ENCODE results near the gene MT1HL1. TPM values are rescaled to one million over a fixed set of nuclear protein-coding genes. Genes with fewer than 3 reads are reported as not detected.

Gene MT1HL1
- total RNA-seq, 4 donors from 2014 or later = not detected

- TF ChIP-seq CTCF (IDR thresholded peaks at IDR 0.05) = no peak
- Histone ChIP-seq H3K27me3 (no peaks in the 10 kb centered on the region), H3K36me3 (no peaks in the 10 kb centered on the region), H3K27ac (no peak overlapping the region), H3K4me1 (no peaks in the 10 kb centered on the region), H3K9me3 (no peaks in the 10 kb centered on the region), H3K4me3 (no peak overlapping the region)
- intact Hi-C loops (cut with DNase I; ENCODE audit: low total_unique reads) = no loop called here
- DNase-seq = no peak
Measured at GRCh38 chr1:237003516-237003915, 725 bp downstream of the MT1HL1 start.

DNA sequence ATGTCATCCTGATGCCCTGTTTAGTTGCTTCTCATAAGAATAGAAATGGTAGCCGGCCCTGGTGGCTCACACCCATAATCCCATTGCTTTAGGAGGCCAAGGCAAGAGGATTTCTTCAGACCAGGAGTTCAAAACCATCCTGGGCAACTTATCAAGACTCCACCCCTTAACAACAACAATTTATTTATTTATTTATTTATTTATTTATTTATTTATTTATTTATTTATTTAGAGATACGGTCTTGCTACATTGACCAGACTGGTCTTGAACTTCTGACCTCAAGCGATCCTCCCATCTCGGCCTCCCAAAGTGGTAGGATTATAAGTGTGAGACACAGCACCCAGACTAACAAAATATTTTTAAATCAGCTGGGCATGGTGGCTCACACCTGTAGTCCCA lies 4.0 kb downstream of the MT1HL1 start:
- no peak overlapping the region for H3K27ac ChIP-seq
- H3K4me3 ChIP-seq = no peak overlapping the region
- intact Hi-C loops (cut with DNase I; ENCODE audit: low total_unique reads) = no loop called here
- no peaks in the 10 kb centered on the region for H3K9me3 ChIP-seq
- DNase-seq = no peak
- H3K4me1 ChIP-seq = no peaks in the 10 kb centered on the region
- TF ChIP-seq POLR2A (IDR thresholded peaks at IDR 0.05) (no peak), CTCF (IDR thresholded peaks at IDR 0.05) (no peak)
- no peaks in the 10 kb centered on the region for H3K27me3 ChIP-seq
- H3K36me3 ChIP-seq = no peaks in the 10 kb centered on the region

GRCh38 chr1:236998546-236998945 lies 5.7 kb downstream of the MT1HL1 start:
- Histone ChIP-seq H3K9me3 (no peaks in the 10 kb centered on the region), H3K4me3 (no peak overlapping the region), H3K36me3 (no peaks in the 10 kb centered on the region), H3K4me1 (no peaks in the 10 kb centered on the region), H3K27ac (no peak overlapping the region), H3K27me3 (no peaks in the 10 kb centered on the region)
- intact Hi-C loops (cut with DNase I; ENCODE audit: low total_unique reads) = no loop called here
- DNase-seq = no peak
- TF ChIP-seq POLR2A (IDR thresholded peaks at IDR 0.05) (no peak), CTCF (IDR thresholded peaks at IDR 0.05) (no peak)

GRCh38 chr1:236997882-236998281 lies 6.4 kb downstream of the MT1HL1 start:
- intact Hi-C loops (cut with DNase I; ENCODE audit: low total_unique reads) = no loop called here
- Histone ChIP-seq H3K36me3 (no peaks in the 10 kb centered on the region), H3K27me3 (no peaks in the 10 kb centered on the region), H3K4me1 (no peaks in the 10 kb centered on the region), H3K27ac (no peak overlapping the region), H3K9me3 (no peaks in the 10 kb centered on the region), H3K4me3 (no peak overlapping the region)
- TF ChIP-seq POLR2A (IDR thresholded peaks at IDR 0.05) = no peak
- TF ChIP-seq CTCF (IDR thresholded peaks at IDR 0.05) = no peak
- no peak for DNase-seq

GRCh38 chr1:236997361-236997760 lies 6.9 kb downstream of the MT1HL1 start:
- TF ChIP-seq CTCF (IDR thresholded peaks at IDR 0.05) (no peak), POLR2A (IDR thresholded peaks at IDR 0.05) (no peak)
- Histone ChIP-seq H3K27me3 (no peaks in the 10 kb centered on the region), H3K4me1 (no peaks in the 10 kb centered on the region), H3K27ac (no peak overlapping the region), H3K36me3 (no peaks in the 10 kb centered on the region), H3K9me3 (no peaks in the 10 kb centered on the region), H3K4me3 (no peak overlapping the region)
- intact Hi-C loops (cut with DNase I; ENCODE audit: low total_unique reads) = no loop called here
- no peak for DNase-seq

Measured in uterus (tissue), 4 donors.